ENCODE data around the gene TCEANC2. TPM values are rescaled to one million over a fixed set of nuclear protein-coding genes. Genes with fewer than 3 reads are reported as not detected.
A peak's percentile ranks its signal among the peaks of the same experiment; 100 is the strongest.

TCEANC2 gene
- total and polyA plus RNA-seq, 3 experiments from 2014 or later: 6.1 to 11.4 (median 10.9) TPM

GRCh38 chr1:54114955-54115354 lies 61.5 kb downstream of the TCEANC2 start:
- ChIA-PET POLR2A (no interaction called here), CTCF (interaction anchor here (0.5 kb wide), 1 partner anchor 1249 kb away, joined by 3 read pairs; no protein-coding TSS in a partner anchor)
- no peaks in the 10 kb centered on the region for H3K4me1 Mint-ChIP-seq
- peak overlapping the region in 1 of 8 donors; percentile 34 for H3K27ac Mint-ChIP-seq
- H3K4me3 ChIP-seq (ENCODE audit: low read length): no peak overlapping the region
- no peak for DNase-seq
- H3K9me3 Mint-ChIP-seq: no peaks in the 10 kb centered on the region
- H3K27me3 ChIP-seq (ENCODE audit: insufficient read depth, low read length, poor library complexity, severe bottlenecking): no peaks in the 10 kb centered on the region
- H3K9me3 ChIP-seq (ENCODE audit: low read length): no peaks in the 10 kb centered on the region
- H3K27me3 Mint-ChIP-seq: peaks cover 0 to 2% of the 10 kb centered on the region in 2 donors
- no peak overlapping the region for H3K4me3 Mint-ChIP-seq
- H3K36me3 Mint-ChIP-seq: no peaks in the 10 kb centered on the region
- no peak overlapping the region for H3K27ac ChIP-seq (ENCODE audit: low read depth, low read length)
- no peaks in the 10 kb centered on the region for H3K4me1 ChIP-seq (ENCODE audit: insufficient read depth, low read length)
- H3K36me3 ChIP-seq (ENCODE audit: insufficient read depth, low read length): no peaks in the 10 kb centered on the region

GRCh38 chr1:54115520-54115919 lies 62.1 kb downstream of the TCEANC2 start:
- H3K27me3 Mint-ChIP-seq: peaks cover 0 to 2% of the 10 kb centered on the region in 2 donors
- Histone ChIP-seq H3K4me3 (ENCODE audit: low read length) (no peak overlapping the region), H3K36me3 (ENCODE audit: insufficient read depth, low read length) (no peaks in the 10 kb centered on the region), H3K9me3 (ENCODE audit: low read length) (no peaks in the 10 kb centered on the region), H3K27ac (ENCODE audit: low read depth, low read length) (no peak overlapping the region), H3K4me1 (ENCODE audit: insufficient read depth, low read length) (no peaks in the 10 kb centered on the region), H3K27me3 (ENCODE audit: insufficient read depth, low read length, poor library complexity, severe bottlenecking) (no peaks in the 10 kb centered on the region)
- POLR2A ChIA-PET: no interaction called here
- no peaks in the 10 kb centered on the region for H3K36me3 Mint-ChIP-seq
- DNase-seq: no peak
- H3K4me1 Mint-ChIP-seq: no peaks in the 10 kb centered on the region
- no peak overlapping the region for H3K4me3 Mint-ChIP-seq
- CTCF ChIA-PET: interaction anchor here (0.5 kb wide), 1 partner anchor 1250 kb away, joined by 3 read pairs; no protein-coding TSS in a partner anchor
- no peak overlapping the region for H3K27ac Mint-ChIP-seq
- H3K9me3 Mint-ChIP-seq: no peaks in the 10 kb centered on the region

- ChIA-PET POLR2A (no interaction called here), CTCF (interaction anchor here (1.3 kb wide), 1 partner anchor 372 kb away, joined by 5 read pairs; no protein-coding TSS in a partner anchor)
- Mint-ChIP-seq H3K9me3 (no peaks in the 10 kb centered on the region), H3K4me3 (no peak overlapping the region), H3K27me3 (peaks cover 9 to 11% of the 10 kb centered on the region in 2 donors), H3K36me3 (no peaks in the 10 kb centered on the region), H3K4me1 (peaks cover 2 to 8% (median 8%) of the 10 kb centered on the region in 3 donors), H3K27ac (no peak overlapping the region)
- no peak overlapping the region for H3K4me3 ChIP-seq (ENCODE audit: low read length)
- H3K27ac ChIP-seq (ENCODE audit: low read depth, low read length): no peak overlapping the region
- H3K9me3 ChIP-seq (ENCODE audit: low read length): no peaks in the 10 kb centered on the region
- no peak for DNase-seq
- no peaks in the 10 kb centered on the region for H3K27me3 ChIP-seq (ENCODE audit: insufficient read depth, low read length, poor library complexity, severe bottlenecking)
- H3K36me3 ChIP-seq (ENCODE audit: insufficient read depth, low read length): no peaks in the 10 kb centered on the region
- H3K4me1 ChIP-seq (ENCODE audit: insufficient read depth, low read length): no peaks in the 10 kb centered on the region
These were observed 64.6 kb downstream of the TCEANC2 start for GRCh38 chr1:54117815-54118563.

- POLR2A ChIA-PET: no interaction called here
- Mint-ChIP-seq H3K9me3 (no peaks in the 10 kb centered on the region), H3K4me1 (peaks cover 2 to 8% (median 8%) of the 10 kb centered on the region in 3 donors), H3K27me3 (peaks cover 9 to 11% of the 10 kb centered on the region in 2 donors), H3K36me3 (no peaks in the 10 kb centered on the region), H3K4me3 (no peak overlapping the region), H3K27ac (no peak overlapping the region)
- H3K4me1 ChIP-seq (ENCODE audit: insufficient read depth, low read length): no peaks in the 10 kb centered on the region
- no peaks in the 10 kb centered on the region for H3K27me3 ChIP-seq (ENCODE audit: insufficient read depth, low read length, poor library complexity, severe bottlenecking)
- no peak overlapping the region for H3K4me3 ChIP-seq (ENCODE audit: low read length)
- CTCF ChIA-PET: interaction anchor here (1.3 kb wide), 1 partner anchor 371 kb away, joined by 5 read pairs; no protein-coding TSS in a partner anchor
- DNase-seq: no peak
- H3K27ac ChIP-seq (ENCODE audit: low read depth, low read length): no peak overlapping the region
- H3K9me3 ChIP-seq (ENCODE audit: low read length): no peaks in the 10 kb centered on the region
- H3K36me3 ChIP-seq (ENCODE audit: insufficient read depth, low read length): no peaks in the 10 kb centered on the region
These were observed 65.3 kb downstream of the TCEANC2 start for GRCh38 chr1:54118704-54119103.

GRCh38 chr1:54120018-54120697 lies 66.8 kb downstream of the TCEANC2 start:
- Mint-ChIP-seq H3K9me3 (no peaks in the 10 kb centered on the region), H3K4me3 (no peak overlapping the region), H3K27ac (no peak overlapping the region), H3K4me1 (peaks cover 2 to 11% (median 8%) of the 10 kb centered on the region in 3 donors), H3K27me3 (peaks cover 9 to 11% of the 10 kb centered on the region in 2 donors), H3K36me3 (no peaks in the 10 kb centered on the region)
- ChIA-PET CTCF (interaction anchor here (0.6 to 1.5 kb wide), 2 partner anchors 193 to 369 kb away, joined by 3 to 5 read pairs; no protein-coding TSS in a partner anchor), POLR2A (no interaction called here)
- no peaks in the 10 kb centered on the region for H3K36me3 ChIP-seq (ENCODE audit: insufficient read depth, low read length)
- no peaks in the 10 kb centered on the region for H3K9me3 ChIP-seq (ENCODE audit: low read length)
- no peaks in the 10 kb centered on the region for H3K4me1 ChIP-seq (ENCODE audit: insufficient read depth, low read length)
- no peak overlapping the region for H3K4me3 ChIP-seq (ENCODE audit: low read length)
- H3K27ac ChIP-seq (ENCODE audit: low read depth, low read length): no peak overlapping the region
- no peaks in the 10 kb centered on the region for H3K27me3 ChIP-seq (ENCODE audit: insufficient read depth, low read length, poor library complexity, severe bottlenecking)
- DNase-seq: no peak

GRCh38 chr1:54120698-54121481 lies 67.5 kb downstream of the TCEANC2 start:
- Histone ChIP-seq H3K27ac (ENCODE audit: low read depth, low read length) (no peak overlapping the region), H3K27me3 (ENCODE audit: insufficient read depth, low read length, poor library complexity, severe bottlenecking) (no peaks in the 10 kb centered on the region), H3K4me1 (ENCODE audit: insufficient read depth, low read length) (no peaks in the 10 kb centered on the region), H3K4me3 (ENCODE audit: low read length) (no peak overlapping the region), H3K9me3 (ENCODE audit: low read length) (no peaks in the 10 kb centered on the region), H3K36me3 (ENCODE audit: insufficient read depth, low read length) (no peaks in the 10 kb centered on the region)
- ChIA-PET POLR2A (no interaction called here), CTCF (interaction anchor here (0.6 to 1.5 kb wide), 2 partner anchors 192 to 368 kb away, joined by 3 to 5 read pairs; no protein-coding TSS in a partner anchor)
- H3K27ac Mint-ChIP-seq: no peak overlapping the region
- peaks cover 9 to 11% of the 10 kb centered on the region in 2 donors for H3K27me3 Mint-ChIP-seq
- no peak for DNase-seq
- no peak overlapping the region for H3K4me3 Mint-ChIP-seq
- H3K36me3 Mint-ChIP-seq: no peaks in the 10 kb centered on the region
- peaks cover 2 to 11% (median 8%) of the 10 kb centered on the region in 3 donors for H3K4me1 Mint-ChIP-seq
- no peaks in the 10 kb centered on the region for H3K9me3 Mint-ChIP-seq

GRCh38 chr1:54121482-54122134 lies 68.2 kb downstream of the TCEANC2 start:
- Mint-ChIP-seq H3K36me3 (no peaks in the 10 kb centered on the region), H3K4me3 (peak overlapping the region in 3 of 7 donors; percentile 39 to 57 (median 53)), H3K4me1 (peaks cover 2 to 11% (median 8%) of the 10 kb centered on the region in 3 donors), H3K27ac (peak overlapping the region in 2 of 8 donors; percentile 29 to 43), H3K27me3 (peaks cover 9 to 11% of the 10 kb centered on the region in 2 donors), H3K9me3 (no peaks in the 10 kb centered on the region)
- Histone ChIP-seq H3K27me3 (ENCODE audit: insufficient read depth, low read length, poor library complexity, severe bottlenecking) (no peaks in the 10 kb centered on the region), H3K9me3 (ENCODE audit: low read length) (no peaks in the 10 kb centered on the region), H3K36me3 (ENCODE audit: insufficient read depth, low read length) (no peaks in the 10 kb centered on the region), H3K4me3 (ENCODE audit: low read length) (no peak overlapping the region), H3K4me1 (ENCODE audit: insufficient read depth, low read length) (no peaks in the 10 kb centered on the region), H3K27ac (ENCODE audit: low read depth, low read length) (no peak overlapping the region)
- POLR2A ChIA-PET: interaction anchor here (1.5 kb wide), 1 partner anchor 368 kb away, joined by 4 read pairs; no protein-coding TSS in a partner anchor
- CTCF ChIA-PET: interaction anchor here (0.9 to 1.5 kb wide), 2 partner anchors 286 to 368 kb away, joined by 5 read pairs; no protein-coding TSS in a partner anchor
- DNase-seq: peak; percentile 45 to 70 (median 50)

Data from CD8-positive, alpha-beta memory T cell (primary cell).